Lung (tissue), 12 donors: Measurements from ENCODE around the gene LMTK3. TPM values are rescaled to one million over a fixed set of nuclear protein-coding genes. Genes with fewer than 3 reads are reported as not detected.

Experiments
- ATAC-seq: fragments of 200-7000 bp; cut with Tn5 transposase; one replicate; pipeline ENCODE4 v1.9.1; 2020; ENCODE audit warnings: moderate number of reproducible peaks; ENCODE audit not compliant: insufficient read depth, low FRiP score
- DNase-seq, 3 donors: peaks; one replicate each; pipeline ENCODE4 v3.0.0-alpha.2; 2013 to 2017
- H3K27ac ChIP-seq, 2 donors: one replicate each; pipeline ENCODE4 v1.5.1; 2013; ENCODE audit warnings: mild to moderate bottlenecking in 2 of 2, moderate library complexity in 2 of 2, control low read depth in 1 of 2, inconsistent platforms in 1 of 2, low read depth in 1 of 2, low read length in 1 of 2
- H3K27me3 ChIP-seq, 3 donors: one replicate each; pipeline ENCODE4 v1.5.1; 2013; ENCODE audit warnings: low read length in 2 of 3; ENCODE audit not compliant: control insufficient read depth in 3 of 3, insufficient read depth in 3 of 3
- H3K36me3 ChIP-seq, 4 donors: one replicate each; pipeline ENCODE4 v1.5.1; 2013; ENCODE audit warnings: low read length in 4 of 4, mild to moderate bottlenecking in 1 of 4, moderate library complexity in 1 of 4; ENCODE audit not compliant: control insufficient read depth in 4 of 4, insufficient read depth in 4 of 4
- H3K4me1 ChIP-seq, 5 donors: one replicate each; pipeline ENCODE4 v1.5.1; 2013; ENCODE audit warnings: low read length in 5 of 5, mild to moderate bottlenecking in 2 of 5, moderate library complexity in 1 of 5; ENCODE audit not compliant: control insufficient read depth in 5 of 5, insufficient read depth in 5 of 5
- H3K4me3 ChIP-seq: one replicate; pipeline ENCODE4 v1.5.1; 2013; ENCODE audit warnings: mild to moderate bottlenecking, control low read depth, moderate library complexity
- H3K9ac ChIP-seq, 2 donors: one replicate each; pipeline ENCODE4 v1.5.1; 2013; ENCODE audit warnings: low read length in 2 of 2, control low read depth in 1 of 2; ENCODE audit not compliant: insufficient read depth in 1 of 2
- H3K9me3 ChIP-seq, 4 donors: one replicate each; pipeline ENCODE4 v1.5.1; 2013; ENCODE audit warnings: low read length in 3 of 4, mild to moderate bottlenecking in 1 of 4, moderate library complexity in 1 of 4; ENCODE audit not compliant: control insufficient read depth in 4 of 4, insufficient read depth in 3 of 4
- WGBS, 2 donors: extraction: QIAGEN DNeasy Blood & Tissue Kit; methylation state at CpG; one replicate each; pipeline ENCODE4 v1.1.7; 2013; 5-methylcytosine and 5-hydroxymethylcytosine counted together
- polyA plus RNA-seq, 2 donors: library from polyadenylated mRNA; stranded (reverse); fragments of 200-250 nt; gene quantifications; one replicate each; pipeline ENCODE4 v1.2.1, GENCODE V29; 2013
- total RNA-seq, 2 donors: library from RNA; depleted of rRNA in 1 of 2; stranded (reverse); fragments of >200 nt in 1 of 2; gene quantifications; one replicate each; pipeline ENCODE4 v1.2.1, GENCODE V29; 2014 to 2021
- TF ChIP-seq, protein P1 (sequence below): IDR thresholded peaks from 2 replicates; pipeline ENCODE4 v1.5.1; 2012; ENCODE audit warnings: mild to moderate bottlenecking; ENCODE audit errors: control extremely low read depth, extremely low read depth
- donor health status: control.
- donor health status: control.
- donor health status: Bipolar disorder and iron deficiency.
- donor health status: healthy.
- donor health status: DM: yes; HTN: yes; CAD: no.

The LMTK3 gene
- total and polyA plus RNA-seq, 4 donors: 1.9 to 10.7 (median 4.8) TPM

DNA sequence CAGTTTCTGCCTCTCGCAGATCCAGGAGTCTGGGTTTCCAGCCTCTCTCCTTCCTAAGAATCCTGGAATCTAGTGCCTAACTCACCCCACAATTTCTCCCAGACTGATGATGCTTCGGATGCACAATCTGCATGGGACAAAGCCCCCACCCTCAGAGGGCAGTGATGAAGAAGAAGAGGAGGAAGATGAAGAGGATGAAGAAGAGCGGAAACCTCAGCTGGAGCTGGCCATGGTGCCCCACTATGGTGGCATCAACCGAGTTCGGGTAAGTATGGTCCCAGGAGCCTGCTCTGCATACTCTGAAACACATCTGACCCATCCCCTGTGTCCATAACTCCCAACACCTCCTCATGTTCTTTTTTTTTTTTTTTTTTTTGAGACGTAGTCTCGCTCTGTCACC is 65.1 kb downstream of the LMTK3 start:
- TF ChIP-seq, protein P1, sequence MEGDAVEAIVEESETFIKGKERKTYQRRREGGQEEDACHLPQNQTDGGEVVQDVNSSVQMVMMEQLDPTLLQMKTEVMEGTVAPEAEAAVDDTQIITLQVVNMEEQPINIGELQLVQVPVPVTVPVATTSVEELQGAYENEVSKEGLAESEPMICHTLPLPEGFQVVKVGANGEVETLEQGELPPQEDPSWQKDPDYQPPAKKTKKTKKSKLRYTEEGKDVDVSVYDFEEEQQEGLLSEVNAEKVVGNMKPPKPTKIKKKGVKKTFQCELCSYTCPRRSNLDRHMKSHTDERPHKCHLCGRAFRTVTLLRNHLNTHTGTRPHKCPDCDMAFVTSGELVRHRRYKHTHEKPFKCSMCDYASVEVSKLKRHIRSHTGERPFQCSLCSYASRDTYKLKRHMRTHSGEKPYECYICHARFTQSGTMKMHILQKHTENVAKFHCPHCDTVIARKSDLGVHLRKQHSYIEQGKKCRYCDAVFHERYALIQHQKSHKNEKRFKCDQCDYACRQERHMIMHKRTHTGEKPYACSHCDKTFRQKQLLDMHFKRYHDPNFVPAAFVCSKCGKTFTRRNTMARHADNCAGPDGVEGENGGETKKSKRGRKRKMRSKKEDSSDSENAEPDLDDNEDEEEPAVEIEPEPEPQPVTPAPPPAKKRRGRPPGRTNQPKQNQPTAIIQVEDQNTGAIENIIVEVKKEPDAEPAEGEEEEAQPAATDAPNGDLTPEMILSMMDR: no peak
- H3K27me3 ChIP-seq: peaks cover 4 to 12% (median 7%) of the 10 kb centered on the region in 3 donors
- no peaks in the 10 kb centered on the region for H3K9me3 ChIP-seq
- H3K27ac ChIP-seq: peak overlapping the region in 1 of 2 donors; percentile 93
- H3K4me1 ChIP-seq: peaks cover 0 to 18% (median 9%) of the 10 kb centered on the region in 5 donors
- H3K36me3 ChIP-seq: peaks cover 13 to 22% (median 22%) of the 10 kb centered on the region in 4 donors
- DNase-seq (no peak), ATAC-seq (no peak)
- peak overlapping the region in 1 of 2 donors; percentile 41 for H3K9ac ChIP-seq
- 82 to 90% methylated on average over 5 of the region's 7 CpGs for WGBS, 2 donors
- H3K4me3 ChIP-seq: peak overlapping the region; percentile 91

DNA sequence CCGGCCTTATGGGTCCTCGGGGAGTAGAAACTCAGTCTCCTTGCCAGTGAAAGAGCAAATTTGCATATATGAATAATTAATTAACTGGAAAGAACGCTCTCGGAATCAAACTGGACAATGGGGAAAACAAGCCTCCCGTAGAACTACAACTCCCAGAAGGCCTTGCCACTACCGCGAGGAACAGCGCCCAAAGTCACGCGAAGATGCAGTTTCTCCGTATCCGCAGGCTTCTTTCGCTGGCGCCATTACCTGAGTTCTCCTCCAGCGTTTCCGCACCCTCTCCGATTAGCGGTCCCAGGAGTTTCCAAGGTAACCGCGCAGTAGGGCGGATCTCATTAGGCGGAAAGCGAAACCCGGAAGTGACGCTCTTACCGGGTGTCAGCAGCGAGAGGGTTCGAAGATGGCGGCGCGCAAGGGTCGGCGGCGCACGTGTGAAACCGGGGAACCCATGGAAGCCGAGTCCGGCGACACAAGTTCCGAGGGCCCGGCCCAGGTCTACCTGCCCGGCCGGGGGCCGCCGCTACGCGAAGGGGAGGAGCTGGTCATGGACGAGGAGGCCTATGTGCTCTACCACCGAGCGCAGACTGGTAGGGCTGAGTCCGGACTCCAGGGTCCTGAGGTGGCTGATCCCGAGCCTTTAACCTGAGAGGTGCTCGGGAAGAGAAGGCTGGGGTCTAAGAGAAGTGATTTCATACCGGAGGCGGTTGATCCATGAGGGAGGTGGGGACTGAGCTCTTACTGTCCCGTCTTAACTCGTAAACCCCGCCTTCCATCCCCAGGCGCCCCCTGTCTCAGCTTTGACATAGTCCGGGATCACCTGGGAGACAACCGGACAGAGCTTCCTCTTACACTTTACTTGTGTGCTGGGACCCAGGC is 65.8 kb downstream of the LMTK3 start, which contains the start of gene GRWD1:
GRWD1 (plus strand) TSS at position 378 of the 876 bp plus-strand sequence; CDS start at position 401, 23 bp downstream.
- TF ChIP-seq, protein P1: no peak
- ATAC-seq (peak; percentile 90), DNase-seq (peak; percentile 92 to 97 (median 95))
- Histone ChIP-seq H3K27me3 (peaks cover 4 to 16% (median 11%) of the 10 kb centered on the region in 3 donors), H3K27ac (peak within 1 kb of the TSS; percentile 78 to 93), H3K9ac (peak within 1 kb of the TSS; percentile 41 to 84), H3K9me3 (no peaks in the 10 kb centered on the region), H3K36me3 (peaks cover 5 to 18% (median 15%) of the 10 kb centered on the region in 4 donors), H3K4me3 (peak within 1 kb of the TSS; percentile 91), H3K4me1 (peaks cover 0 to 18% (median 9%) of the 10 kb centered on the region in 5 donors)
- WGBS, 2 donors: 0 to 1% methylated on average over 54 to 61 of the region's 61 CpGs

DNA sequence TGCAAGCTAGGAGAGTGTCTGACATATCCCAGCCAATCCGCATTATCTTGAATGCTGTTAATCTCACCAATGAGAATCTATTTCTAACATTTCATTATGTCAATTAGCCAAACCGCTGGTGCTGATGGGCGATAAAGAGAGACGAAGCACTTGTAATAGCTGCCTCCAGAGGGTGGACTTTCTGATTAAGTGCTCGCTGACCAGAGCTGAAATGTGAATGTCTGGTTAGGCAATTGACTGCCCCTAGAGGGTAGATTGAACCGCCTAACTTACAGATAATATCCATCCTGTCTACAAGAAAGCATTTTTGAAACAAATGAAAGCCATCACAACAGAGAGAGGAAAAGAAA is 66.4 kb downstream of the LMTK3 start:
- peaks cover 4 to 16% (median 11%) of the 10 kb centered on the region in 3 donors for H3K27me3 ChIP-seq
- TF ChIP-seq, protein P1: peak; percentile 21
- peak overlapping the region in 1 of 2 donors; percentile 84 for H3K9ac ChIP-seq
- H3K4me3 ChIP-seq: no peak overlapping the region
- peak; percentile 70 to 90 (median 89) for DNase-seq
- H3K4me1 ChIP-seq: peaks cover 0 to 18% (median 9%) of the 10 kb centered on the region in 5 donors
- 4 to 6% methylated on average over 6 of the region's 6 CpGs for WGBS, 2 donors
- H3K9me3 ChIP-seq: no peaks in the 10 kb centered on the region
- peak overlapping the region; percentile 78 to 93 for H3K27ac ChIP-seq
- ATAC-seq: peak; percentile 60
- H3K36me3 ChIP-seq: peaks cover 3 to 13% (median 8%) of the 10 kb centered on the region in 4 donors
